OCI-LY1 (cell line): ENCODE results near the gene SLC4A8.

Source experiments
- EZH2 ChIP-seq: fragments of 200-600 bp; sonication (generic), shearing (Covaris generic); IDR thresholded peaks from 2 replicates; pipeline ENCODE4 v1.8.0; 2017; ENCODE audit warnings: borderline replicate concordance, mixed run types, mild to moderate bottlenecking, antibody characterized with exemption, low read length, moderate library complexity, mixed read lengths
- TF ChIP-seq, protein P1 (sequence below): fragments of 200-600 bp; sonication (generic), shearing (Covaris generic); IDR thresholded peaks from 2 replicates; pipeline ENCODE4 v1.5.1; 2017; ENCODE audit warnings: mild to moderate bottlenecking, antibody characterized with exemption, low read length, moderate library complexity, mixed read lengths

- TF ChIP-seq, protein P1, sequence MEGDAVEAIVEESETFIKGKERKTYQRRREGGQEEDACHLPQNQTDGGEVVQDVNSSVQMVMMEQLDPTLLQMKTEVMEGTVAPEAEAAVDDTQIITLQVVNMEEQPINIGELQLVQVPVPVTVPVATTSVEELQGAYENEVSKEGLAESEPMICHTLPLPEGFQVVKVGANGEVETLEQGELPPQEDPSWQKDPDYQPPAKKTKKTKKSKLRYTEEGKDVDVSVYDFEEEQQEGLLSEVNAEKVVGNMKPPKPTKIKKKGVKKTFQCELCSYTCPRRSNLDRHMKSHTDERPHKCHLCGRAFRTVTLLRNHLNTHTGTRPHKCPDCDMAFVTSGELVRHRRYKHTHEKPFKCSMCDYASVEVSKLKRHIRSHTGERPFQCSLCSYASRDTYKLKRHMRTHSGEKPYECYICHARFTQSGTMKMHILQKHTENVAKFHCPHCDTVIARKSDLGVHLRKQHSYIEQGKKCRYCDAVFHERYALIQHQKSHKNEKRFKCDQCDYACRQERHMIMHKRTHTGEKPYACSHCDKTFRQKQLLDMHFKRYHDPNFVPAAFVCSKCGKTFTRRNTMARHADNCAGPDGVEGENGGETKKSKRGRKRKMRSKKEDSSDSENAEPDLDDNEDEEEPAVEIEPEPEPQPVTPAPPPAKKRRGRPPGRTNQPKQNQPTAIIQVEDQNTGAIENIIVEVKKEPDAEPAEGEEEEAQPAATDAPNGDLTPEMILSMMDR: no peak
- TF ChIP-seq EZH2: no peak
These were observed 125.0 kb downstream of the SLC4A8 start for GRCh38 chr12:51549637-51550036.
